SK-N-MC (cell line): ENCODE measurements around the gene ANO6.

Experiments
- EZH2 ChIP-seq: fragments of 200-600 bp; sonication (generic); IDR thresholded peaks from one replicate; pipeline ENCODE4 v1.6.1; 2017; ENCODE audit warnings: antibody characterized with exemption
- FOXP2 ChIP-seq: optimal IDR thresholded peaks from 2 replicates; pipeline ENCODE3; 2011; ENCODE audit warnings: mild to moderate bottlenecking, moderate library complexity; ENCODE audit not compliant: insufficient read depth; ENCODE audit errors: extremely low read length, control extremely low read depth
- POLR2AphosphoS5 ChIP-seq: IDR thresholded peaks from 2 replicates; pipeline ENCODE4 v1.6.1; 2012; ENCODE audit warnings: mild to moderate bottlenecking, low read depth, low read length, borderline replicate concordance

DNA sequence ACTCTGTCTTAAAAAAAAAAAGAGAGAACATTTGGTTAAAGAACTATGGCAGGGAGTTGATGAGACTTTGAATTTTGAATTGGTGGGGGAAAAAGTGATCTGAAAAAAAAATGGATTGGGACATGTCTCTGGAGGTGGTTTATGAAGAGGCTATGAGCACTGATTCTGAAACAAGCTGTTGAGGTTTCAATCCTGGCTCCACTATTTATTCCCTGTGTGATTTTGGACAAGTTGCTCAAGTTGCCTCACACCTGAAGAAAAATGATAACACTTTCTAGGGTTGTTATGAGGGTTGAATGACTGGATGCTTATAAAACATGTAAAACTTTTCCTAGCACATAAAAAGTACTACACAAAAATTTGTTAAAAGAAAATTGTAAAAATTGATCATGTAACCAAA lies 1.8 kb upstream of the ANO6 start:
- TF ChIP-seq EZH2 (no peak), POLR2AphosphoS5 (no peak), FOXP2 (no peak)
